ENCODE results near the gene C10orf90.

C10orf90 gene

GRCh38 chr10:126690534-126690933 is 20.0 kb upstream of the C10orf90 start:
- H3K36me3 ChIP-seq (ENCODE audit: control insufficient read depth, insufficient read depth, low read length), result no peaks in the 10 kb centered on the region
- H3K9me3 ChIP-seq (ENCODE audit: control insufficient read depth, insufficient read depth, low read depth, low read length), result peaks cover 16% of the 10 kb centered on the region
- peak overlapping the region; percentile 87; the same call in 1 of the 2 replicates for H3K27ac ChIP-seq (ENCODE audit: low read depth, low read length)
- H3K9ac ChIP-seq (ENCODE audit: low read length), result peak overlapping the region; percentile 62
- no peak overlapping the region for H3K4me3 ChIP-seq (ENCODE audit: low read depth, low read length)
- no peaks in the 10 kb centered on the region for H3K27me3 ChIP-seq (ENCODE audit: control insufficient read depth, insufficient read depth, low read length)
- H3K4me1 ChIP-seq (ENCODE audit: control insufficient read depth, insufficient read depth, low read length), result peaks cover 24% of the 10 kb centered on the region

DNA sequence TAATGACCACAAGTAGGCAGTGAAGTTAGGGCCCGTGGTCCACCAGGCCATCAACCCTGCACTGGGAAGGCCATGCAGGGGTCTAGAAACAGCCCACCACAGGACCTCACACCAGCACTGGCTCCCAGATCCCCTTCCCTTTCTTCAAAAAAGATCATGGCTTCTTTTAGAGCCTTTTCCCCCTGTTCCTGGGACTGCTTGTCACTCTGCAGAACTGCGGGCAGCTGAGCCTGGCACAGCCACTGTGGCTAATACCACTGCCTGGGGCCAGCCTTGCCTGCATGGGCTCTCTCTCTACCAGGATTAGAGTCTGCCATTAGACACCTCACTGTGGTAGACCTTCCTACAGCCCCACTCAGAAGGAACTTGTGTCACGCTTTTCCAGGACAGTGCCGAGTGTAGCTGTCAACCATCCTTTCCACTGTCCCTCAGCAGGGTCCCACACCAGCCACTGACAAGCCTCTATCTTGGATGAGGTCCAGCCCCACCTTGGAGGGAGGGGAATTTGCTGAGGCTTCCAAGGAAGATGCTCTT is 19.0 kb upstream of the C10orf90 start:
- Histone ChIP-seq H3K27me3 (ENCODE audit: control insufficient read depth, insufficient read depth, low read length) (no peaks in the 10 kb centered on the region), H3K9ac (ENCODE audit: low read length) (peak overlapping the region; percentile 12), H3K9me3 (ENCODE audit: control insufficient read depth, insufficient read depth, low read depth, low read length) (peaks cover 16% of the 10 kb centered on the region), H3K4me1 (ENCODE audit: control insufficient read depth, insufficient read depth, low read length) (peaks cover 24% of the 10 kb centered on the region), H3K27ac (ENCODE audit: low read depth, low read length) (peak overlapping the region; percentile 87; the same call in 1 of the 2 replicates), H3K4me3 (ENCODE audit: low read depth, low read length) (no peak overlapping the region), H3K36me3 (ENCODE audit: control insufficient read depth, insufficient read depth, low read length) (no peaks in the 10 kb centered on the region)

DNA sequence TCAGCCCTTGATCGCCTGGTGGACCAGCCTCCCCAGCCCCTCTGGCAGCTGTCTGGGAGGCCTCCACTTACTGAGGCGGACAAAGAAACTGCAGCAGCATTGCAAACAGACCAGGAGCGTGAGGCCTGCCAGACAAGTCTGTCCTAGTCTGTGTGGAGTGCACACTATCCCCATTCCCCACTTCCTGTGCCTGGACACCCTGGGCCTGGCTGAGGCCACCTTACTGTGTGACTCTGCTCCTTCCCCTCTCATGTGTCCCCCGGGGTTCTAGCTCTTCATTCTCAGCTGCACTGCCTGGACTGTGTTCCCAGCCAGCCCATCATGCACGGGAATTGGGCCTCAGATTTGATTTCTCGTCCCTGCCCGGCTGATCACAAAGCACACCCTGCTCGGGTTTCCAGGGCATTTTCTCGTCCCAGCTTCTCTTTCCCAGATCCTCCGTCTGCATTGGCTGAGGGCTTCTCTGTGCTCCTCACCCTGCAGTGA is 16.7 kb upstream of the C10orf90 start:
- Histone ChIP-seq H3K27ac (ENCODE audit: low read depth, low read length) (no peak overlapping the region), H3K9me3 (ENCODE audit: control insufficient read depth, insufficient read depth, low read depth, low read length) (peaks cover 8% of the 10 kb centered on the region), H3K4me3 (ENCODE audit: low read depth, low read length) (no peak overlapping the region), H3K4me1 (ENCODE audit: control insufficient read depth, insufficient read depth, low read length) (peaks cover 24% of the 10 kb centered on the region), H3K9ac (ENCODE audit: low read length) (no peak overlapping the region), H3K36me3 (ENCODE audit: control insufficient read depth, insufficient read depth, low read length) (no peaks in the 10 kb centered on the region), H3K27me3 (ENCODE audit: control insufficient read depth, insufficient read depth, low read length) (no peaks in the 10 kb centered on the region)

DNA sequence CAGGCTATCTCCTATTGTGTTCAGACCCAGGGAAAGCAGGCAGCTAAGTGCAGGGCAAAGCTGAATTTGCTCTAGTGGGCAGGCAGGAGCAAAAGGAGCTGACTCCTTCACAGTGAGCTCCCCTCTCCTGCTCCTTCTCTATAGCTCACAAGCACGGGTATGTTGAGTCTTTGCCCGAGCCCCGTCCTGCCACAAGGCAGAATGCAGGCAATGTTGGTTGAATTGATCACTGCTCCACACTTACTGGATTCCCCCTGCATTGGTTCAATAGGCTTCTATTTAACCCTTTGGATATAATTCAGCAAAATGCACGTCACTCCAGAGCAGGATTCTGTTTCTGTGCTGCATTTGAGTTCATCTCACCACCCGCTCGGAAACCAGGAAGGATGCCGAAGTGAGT is 16.2 kb upstream of the C10orf90 start:
- no peaks in the 10 kb centered on the region for H3K27me3 ChIP-seq (ENCODE audit: control insufficient read depth, insufficient read depth, low read length)

GRCh38 chr10:126686268-126686667 is 15.8 kb upstream of the C10orf90 start:
- H3K4me1 ChIP-seq (ENCODE audit: control insufficient read depth, insufficient read depth, low read length), result peaks cover 23% of the 10 kb centered on the region
- H3K4me3 ChIP-seq (ENCODE audit: low read depth, low read length), result no peak overlapping the region
- peaks cover 4% of the 10 kb centered on the region for H3K9me3 ChIP-seq (ENCODE audit: control insufficient read depth, insufficient read depth, low read depth, low read length)
- no peak overlapping the region for H3K9ac ChIP-seq (ENCODE audit: low read length)
- no peaks in the 10 kb centered on the region for H3K27me3 ChIP-seq (ENCODE audit: control insufficient read depth, insufficient read depth, low read length)
- H3K36me3 ChIP-seq (ENCODE audit: control insufficient read depth, insufficient read depth, low read length), result no peaks in the 10 kb centered on the region
- no peak overlapping the region for H3K27ac ChIP-seq (ENCODE audit: low read depth, low read length)

More for the DNA sequence above, 16.2 kb upstream of the C10orf90 start:
- Histone ChIP-seq H3K27ac (ENCODE audit: low read depth, low read length) (no peak overlapping the region), H3K36me3 (ENCODE audit: control insufficient read depth, insufficient read depth, low read length) (no peaks in the 10 kb centered on the region), H3K9me3 (ENCODE audit: control insufficient read depth, insufficient read depth, low read depth, low read length) (peaks cover 7% of the 10 kb centered on the region), H3K9ac (ENCODE audit: low read length) (no peak overlapping the region), H3K4me1 (ENCODE audit: control insufficient read depth, insufficient read depth, low read length) (peaks cover 24% of the 10 kb centered on the region), H3K4me3 (ENCODE audit: low read depth, low read length) (no peak overlapping the region)

DNA sequence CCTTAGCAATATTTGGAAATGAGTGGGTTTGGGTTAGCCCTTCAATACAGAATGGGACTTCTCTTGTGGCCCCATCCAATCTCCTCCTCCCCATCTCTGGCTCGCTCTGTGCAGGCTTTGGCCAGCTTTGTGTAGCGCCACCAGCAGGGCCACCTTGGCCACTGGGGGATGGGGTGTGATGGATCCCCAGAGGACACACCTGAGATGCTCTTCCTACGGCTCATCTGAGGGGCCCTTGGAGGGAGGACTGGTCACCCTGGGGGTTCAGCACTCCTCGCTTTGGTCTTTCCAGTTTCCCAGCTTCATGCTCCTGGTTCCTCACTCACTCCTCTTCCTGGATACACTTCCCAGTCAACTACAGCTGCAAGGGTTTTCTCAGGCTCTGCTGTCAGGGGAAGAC is 15.3 kb upstream of the C10orf90 start:
- Histone ChIP-seq H3K4me1 (ENCODE audit: control insufficient read depth, insufficient read depth, low read length) (peaks cover 19% of the 10 kb centered on the region), H3K27ac (ENCODE audit: low read depth, low read length) (no peak overlapping the region), H3K9me3 (ENCODE audit: control insufficient read depth, insufficient read depth, low read depth, low read length) (no peaks in the 10 kb centered on the region), H3K4me3 (ENCODE audit: low read depth, low read length) (no peak overlapping the region), H3K36me3 (ENCODE audit: control insufficient read depth, insufficient read depth, low read length) (no peaks in the 10 kb centered on the region), H3K27me3 (ENCODE audit: control insufficient read depth, insufficient read depth, low read length) (no peaks in the 10 kb centered on the region), H3K9ac (ENCODE audit: low read length) (no peak overlapping the region)

- Histone ChIP-seq H3K4me1 (ENCODE audit: control insufficient read depth, insufficient read depth, low read length) (peaks cover 8% of the 10 kb centered on the region), H3K27me3 (ENCODE audit: control insufficient read depth, insufficient read depth, low read length) (no peaks in the 10 kb centered on the region), H3K9me3 (ENCODE audit: control insufficient read depth, insufficient read depth, low read depth, low read length) (no peaks in the 10 kb centered on the region), H3K36me3 (ENCODE audit: control insufficient read depth, insufficient read depth, low read length) (no peaks in the 10 kb centered on the region), H3K4me3 (ENCODE audit: low read depth, low read length) (no peak overlapping the region), H3K27ac (ENCODE audit: low read depth, low read length) (no peak overlapping the region), H3K9ac (ENCODE audit: low read length) (no peak overlapping the region)
These were observed 13.8 kb upstream of the C10orf90 start for GRCh38 chr10:126684171-126684745.

GRCh38 chr10:126683466-126683865 is 13.0 kb upstream of the C10orf90 start:
- Histone ChIP-seq H3K4me1 (ENCODE audit: control insufficient read depth, insufficient read depth, low read length) (peaks cover 8% of the 10 kb centered on the region), H3K27ac (ENCODE audit: low read depth, low read length) (no peak overlapping the region), H3K27me3 (ENCODE audit: control insufficient read depth, insufficient read depth, low read length) (no peaks in the 10 kb centered on the region), H3K9ac (ENCODE audit: low read length) (no peak overlapping the region), H3K36me3 (ENCODE audit: control insufficient read depth, insufficient read depth, low read length) (no peaks in the 10 kb centered on the region), H3K9me3 (ENCODE audit: control insufficient read depth, insufficient read depth, low read depth, low read length) (no peaks in the 10 kb centered on the region), H3K4me3 (ENCODE audit: low read depth, low read length) (no peak overlapping the region)

DNA sequence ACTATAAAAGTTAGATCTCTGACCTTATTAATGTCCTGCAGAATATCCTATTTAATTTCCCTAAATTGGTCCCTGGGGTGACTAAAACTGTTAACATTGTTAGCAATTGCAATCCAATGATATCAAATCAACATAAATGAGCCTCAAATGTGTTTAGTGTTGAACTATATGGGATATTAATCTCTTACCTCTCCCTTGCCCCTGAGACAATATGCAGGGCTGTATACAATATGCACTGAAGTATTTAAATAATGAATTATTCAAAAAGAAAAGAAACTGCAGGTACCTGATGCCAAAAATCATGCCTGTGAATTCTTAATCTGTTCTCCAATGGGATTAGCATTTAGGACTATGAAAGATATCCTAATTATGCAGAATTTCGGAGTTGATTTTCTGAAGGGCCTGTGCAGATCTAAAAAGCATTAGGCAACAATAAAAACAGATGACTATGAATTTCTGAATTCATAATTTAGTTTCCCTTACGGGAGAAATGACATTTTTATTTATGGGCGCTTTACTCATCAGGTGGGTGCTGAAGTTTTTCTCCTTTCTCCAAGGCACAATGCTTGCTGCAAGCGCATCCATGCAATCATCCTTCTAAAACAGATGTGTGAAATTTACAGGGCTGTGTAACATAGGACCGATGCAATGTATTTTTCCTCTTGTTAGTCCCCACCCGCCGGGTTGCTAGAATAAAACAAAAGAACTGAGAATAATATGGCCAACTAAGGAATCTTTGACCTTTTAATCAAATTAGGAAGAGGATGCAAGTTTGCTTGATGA is 5.4 kb upstream of the C10orf90 start:
- Histone ChIP-seq H3K36me3 (ENCODE audit: control insufficient read depth, insufficient read depth, low read length) (no peaks in the 10 kb centered on the region), H3K9me3 (ENCODE audit: control insufficient read depth, insufficient read depth, low read depth, low read length) (no peaks in the 10 kb centered on the region), H3K4me1 (ENCODE audit: control insufficient read depth, insufficient read depth, low read length) (0 out of 2 replicates have a peak, but pooled peaks cover 3% of the 10 kb centered on the region), H3K4me3 (ENCODE audit: low read depth, low read length) (no peak overlapping the region), H3K27ac (ENCODE audit: low read depth, low read length) (no peak overlapping the region), H3K27me3 (ENCODE audit: control insufficient read depth, insufficient read depth, low read length) (no peaks in the 10 kb centered on the region), H3K9ac (ENCODE audit: low read length) (no peak overlapping the region)

- H3K27ac ChIP-seq (ENCODE audit: low read depth, low read length), result no peak overlapping the region
- H3K36me3 ChIP-seq (ENCODE audit: control insufficient read depth, insufficient read depth, low read length), result no peaks in the 10 kb centered on the region
These were observed 4.4 kb upstream of the C10orf90 start for GRCh38 chr10:126674741-126675515.

More at GRCh38 chr10:126674741-126675515, 4.4 kb upstream of the C10orf90 start:
- H3K9me3 ChIP-seq (ENCODE audit: control insufficient read depth, insufficient read depth, low read depth, low read length), result no peaks in the 10 kb centered on the region
- H3K27me3 ChIP-seq (ENCODE audit: control insufficient read depth, insufficient read depth, low read length), result no peaks in the 10 kb centered on the region
- 0 out of 2 replicates have a peak, but pooled peaks cover 3% of the 10 kb centered on the region for H3K4me1 ChIP-seq (ENCODE audit: control insufficient read depth, insufficient read depth, low read length)
- H3K9ac ChIP-seq (ENCODE audit: low read length), result no peak overlapping the region
- H3K4me3 ChIP-seq (ENCODE audit: low read depth, low read length), result no peak overlapping the region

Data from HUES6 (cell line).